ENCODE results near the gene KIF25.
"Not testable (repeated sequence)": the region's sequence is repeated elsewhere in the genome, so short reads cannot be mapped to it uniquely, and the experiment has no call there.

Gene KIF25

GRCh38 chr6:167995731-167996151, 1.7 kb upstream of the KIF25 start:
- no peak for DNase-seq
- ATAC-seq, result no peak

- DNase-seq (no peak), ATAC-seq (no peak)
Measured at GRCh38 chr6:167996424-167997199, 859 bp upstream of the KIF25 start.

DNA sequence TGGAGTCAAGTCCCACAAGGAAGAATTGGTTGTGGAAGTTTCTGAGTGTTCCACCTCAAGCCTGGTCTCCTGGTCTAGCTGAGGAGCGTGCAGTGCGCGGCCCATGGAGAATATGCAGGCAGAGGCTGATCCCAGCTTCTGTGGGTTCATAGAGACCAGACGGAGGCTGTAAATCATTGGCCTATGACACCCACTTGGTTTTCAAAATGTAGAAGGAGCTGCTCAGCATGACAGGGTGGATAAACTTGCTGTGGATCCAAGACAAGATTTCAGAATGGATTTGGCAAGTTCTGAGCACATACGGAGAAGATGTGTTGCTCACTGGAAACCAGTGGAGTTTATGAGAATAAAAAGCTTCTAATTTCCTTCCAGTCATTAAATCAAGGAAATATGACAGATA, 744 bp downstream of the KIF25 start:
- DNase-seq, result no peak

DNA sequence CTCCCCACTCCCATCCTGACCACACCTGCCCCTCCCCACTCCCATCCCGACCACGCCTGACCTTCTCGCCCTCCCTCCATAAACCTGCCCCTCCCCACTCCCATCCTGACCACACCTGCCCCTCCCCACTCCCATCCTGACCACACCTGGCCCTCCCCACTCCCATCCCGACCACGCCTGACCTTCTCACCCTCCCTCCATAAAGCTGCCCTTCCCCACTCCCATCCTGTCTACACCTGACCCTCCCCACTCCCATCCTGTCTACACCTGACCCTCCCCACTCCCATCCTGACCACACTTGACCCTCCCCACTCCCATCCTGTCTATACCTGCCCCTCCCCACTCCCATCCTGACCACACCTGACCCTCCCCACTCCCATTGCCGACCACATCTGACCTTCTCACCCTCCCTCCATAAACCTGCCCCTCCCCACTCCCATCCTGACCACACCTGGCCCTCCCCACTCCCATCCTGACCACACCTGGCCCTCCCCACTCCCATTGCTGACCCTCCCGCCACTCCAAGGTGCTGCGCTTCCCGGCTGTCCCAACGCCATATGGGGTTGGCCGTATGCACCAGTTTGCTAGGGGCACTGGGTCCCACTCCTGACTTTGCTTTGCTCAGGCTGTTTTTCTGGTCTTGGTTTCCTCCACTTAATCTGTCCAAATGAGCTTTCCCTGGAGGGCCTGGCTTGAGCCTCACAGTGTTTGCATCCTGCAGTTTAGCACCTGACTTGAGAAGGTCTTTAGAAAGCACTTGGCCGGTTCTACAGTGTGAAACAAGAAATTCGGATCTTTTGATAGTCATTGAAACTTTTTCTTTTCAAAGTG, 2.9 kb downstream of the KIF25 start:
- ATAC-seq (no peak), DNase-seq (no peak)

More for the DNA sequence above, 744 bp downstream of the KIF25 start:
- ATAC-seq, result no peak

- ATAC-seq (no peak), DNase-seq (no peak)
Measured at GRCh38 chr6:168001029-168001332, 3.5 kb downstream of the KIF25 start.

GRCh38 chr6:168001514-168001913, 4.0 kb downstream of the KIF25 start:
- DNase-seq, ATAC-seq: not testable (repeated sequence)

- ATAC-seq, result no peak
Measured at GRCh38 chr6:168002804-168003203, 5.3 kb downstream of the KIF25 start.

DNA sequence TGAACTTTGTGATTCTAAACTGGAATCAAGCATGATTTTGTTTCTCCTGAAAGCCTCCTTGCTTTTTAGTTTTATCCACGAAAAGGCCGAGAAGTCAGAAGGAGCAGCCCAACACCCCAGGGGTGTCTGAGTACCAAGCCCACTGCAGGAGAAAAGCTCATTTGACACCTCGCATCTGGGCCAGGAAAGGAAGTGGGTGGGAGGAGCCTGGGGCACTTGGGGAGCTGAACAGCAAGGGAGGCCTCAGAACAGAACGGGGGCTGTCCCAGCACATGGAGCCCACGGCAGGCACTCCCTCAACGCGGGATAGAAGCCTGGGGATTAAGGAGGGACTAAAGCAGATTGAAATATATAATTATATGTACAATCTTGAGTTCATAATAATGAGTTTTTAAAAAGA, 6.6 kb downstream of the KIF25 start:
- DNase-seq (no peak), ATAC-seq (no peak)

More at GRCh38 chr6:168002804-168003203, 5.3 kb downstream of the KIF25 start:
- no peak for DNase-seq

- no peak for DNase-seq
Measured at GRCh38 chr6:168004945-168005344, 7.5 kb downstream of the KIF25 start.

DNA sequence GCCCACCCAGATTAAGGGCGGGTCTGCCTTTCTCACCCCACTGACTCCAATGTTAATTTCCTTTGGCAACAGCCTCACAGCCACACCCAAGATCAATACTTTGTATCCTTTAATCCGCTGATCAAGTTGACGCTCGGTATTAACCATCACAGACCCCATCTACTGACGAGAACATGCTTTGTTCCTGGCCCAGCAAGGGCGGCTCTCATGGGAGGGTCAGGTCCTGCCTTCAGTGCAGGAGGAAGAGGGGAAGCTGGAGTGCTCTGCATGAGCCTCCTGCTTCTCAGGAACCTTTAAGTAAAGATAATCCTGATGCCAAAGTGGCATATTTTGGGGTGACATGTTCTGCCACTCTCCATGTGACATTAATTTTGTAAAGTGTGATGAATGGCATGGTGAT, 8.3 kb downstream of the KIF25 start:
- ATAC-seq (no peak), DNase-seq (no peak)

More at GRCh38 chr6:168004945-168005344, 7.5 kb downstream of the KIF25 start:
- no peak for ATAC-seq

GRCh38 chr6:168007592-168008338, 10.3 kb downstream of the KIF25 start:
- ATAC-seq (no peak), DNase-seq (no peak)

GRCh38 chr6:168009331-168009730, 11.9 kb downstream of the KIF25 start:
- ATAC-seq (no peak), DNase-seq (no peak)

- no peak for DNase-seq
- ATAC-seq, result no peak
Measured at GRCh38 chr6:168011291-168011690, 13.8 kb downstream of the KIF25 start.

- DNase-seq (no peak), ATAC-seq (no peak)
Measured at GRCh38 chr6:168012431-168013249, 15.2 kb downstream of the KIF25 start.

GRCh38 chr6:168013250-168013915, 15.9 kb downstream of the KIF25 start:
- DNase-seq (no peak), ATAC-seq (no peak)

DNA sequence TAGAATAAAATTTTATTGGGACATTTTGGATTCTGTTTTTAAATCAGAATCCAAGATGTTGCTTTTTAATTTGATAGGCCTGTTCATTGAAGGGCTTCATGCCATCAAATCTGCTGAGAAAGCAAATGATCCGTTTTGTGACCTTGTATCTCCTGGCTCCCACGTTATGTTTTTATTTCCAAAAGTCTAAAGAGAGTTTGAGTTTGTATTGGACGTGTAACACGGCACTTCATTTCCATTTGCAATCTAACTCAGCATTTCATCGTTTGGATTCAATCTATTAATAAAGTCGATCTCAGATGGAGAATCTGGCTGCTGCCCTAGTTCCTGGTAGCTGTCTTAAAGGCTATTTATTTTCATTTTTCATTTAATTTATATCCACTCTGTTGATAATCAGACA, 17.0 kb downstream of the KIF25 start:
- DNase-seq (no peak), ATAC-seq (no peak)

DNA sequence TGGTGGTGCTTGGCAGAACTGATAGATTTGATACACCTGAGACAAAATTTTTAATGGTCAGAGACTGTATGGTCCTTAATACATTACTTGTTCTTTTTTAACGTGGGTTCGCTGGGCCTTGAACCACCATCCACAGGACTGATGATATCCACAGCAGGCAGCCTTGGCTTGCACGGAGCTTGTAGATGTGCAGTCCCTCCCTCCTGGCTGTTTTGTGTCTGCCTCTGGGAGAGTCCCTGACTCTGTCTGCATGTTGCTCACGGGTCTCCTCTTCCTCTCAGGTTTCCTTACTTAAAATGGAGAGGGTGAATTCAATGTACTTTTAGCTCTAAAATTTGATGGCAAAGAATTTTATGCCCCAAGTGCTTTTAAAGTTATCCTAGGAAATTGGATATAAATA, 17.5 kb downstream of the KIF25 start:
- DNase-seq (no peak), ATAC-seq (no peak)

- no peak for DNase-seq
- no peak for ATAC-seq
Measured at GRCh38 chr6:168015482-168016175, 18.2 kb downstream of the KIF25 start.

DNA sequence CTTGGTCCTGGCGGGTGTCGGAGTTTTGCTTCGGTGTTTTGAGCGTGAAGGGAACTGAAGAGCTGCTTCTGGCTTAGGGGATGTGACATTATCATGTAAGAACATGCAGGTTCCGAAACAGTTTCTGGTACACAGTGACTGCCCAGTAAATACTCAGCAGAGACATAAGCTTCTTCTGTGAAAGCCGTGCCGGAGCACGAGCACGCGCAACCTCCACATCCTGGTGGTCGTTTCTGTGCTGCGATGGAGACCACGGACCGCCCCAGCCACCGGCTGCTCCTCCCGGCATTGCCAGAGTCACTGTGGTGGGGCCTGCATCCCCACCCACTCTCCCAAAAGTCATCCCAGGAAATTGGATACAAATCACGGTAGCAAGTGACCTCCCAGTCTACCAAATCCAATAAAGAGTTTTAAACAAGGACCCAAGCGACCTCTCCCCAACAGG, 18.7 kb downstream of the KIF25 start:
- ATAC-seq, result no peak
- no peak for DNase-seq

GRCh38 chr6:168016721-168017525, 19.5 kb downstream of the KIF25 start:
- no peak for ATAC-seq

More at GRCh38 chr6:168016721-168017525, 19.5 kb downstream of the KIF25 start:
- no peak for DNase-seq
